HEK293 (cell line): ENCODE results near the gene RPS17.

Source experiments
- CTCF ChIA-PET: fragments of 350-600 bp; formaldehyde crosslinking; extraction: SDS; loops from one replicate; lab custom pipeline; 2021; ENCODE audit warnings: antibody characterized with exemption; lab: Yijun Ruan, JAX
- POLR2A ChIA-PET: fragments of 300-600 bp; formaldehyde crosslinking; extraction: SDS; loops from one replicate; lab custom pipeline; 2020; ENCODE audit warnings: antibody characterized with exemption, inconsistent platforms; lab: Yijun Ruan, JAX
- H3K27ac ChIP-seq: fragments of 200-500 bp; sonication (Bioruptor generic); 2 replicates; pipeline ENCODE4 v1.5.1; 2014; ENCODE audit warnings: low read depth, low read length, control low read depth, inconsistent platforms; ENCODE audit errors: extremely low read depth
- H3K36me3 ChIP-seq, 2 experiments: fragments of 200-500 bp in 1 of 2; sonication (Bioruptor generic) in 1 of 2; 1 replicate in 1 of 2; 2 replicates in 1 of 2; pipeline ENCODE4 v1.5.1; 2014 to 2017; ENCODE audit warnings: inconsistent platforms in 2 of 2, low read length in 2 of 2; ENCODE audit not compliant: control insufficient read depth in 2 of 2, insufficient read depth in 1 of 2
- H3K4me1 ChIP-seq: fragments of 200-500 bp; sonication (Bioruptor generic); 2 replicates; pipeline ENCODE4 v1.5.1; 2014; ENCODE audit warnings: mild to moderate bottlenecking, low read length, inconsistent platforms; ENCODE audit not compliant: control insufficient read depth, insufficient read depth
- H3K4me3 ChIP-seq: 2 replicates; pipeline ENCODE4 v1.5.1; 2011; ENCODE audit warnings: low read depth, mild to moderate bottlenecking, control low read depth, low read length, moderate library complexity
- H3K9me3 ChIP-seq: fragments of 200-500 bp; sonication (Bioruptor generic); 2 replicates; pipeline ENCODE4 v1.5.1; 2014; ENCODE audit warnings: low read depth, low read length, inconsistent platforms; ENCODE audit not compliant: control insufficient read depth, insufficient read depth
- CTCF ChIP-seq: fragments of 450-650 bp; formaldehyde crosslinking; IDR thresholded peaks from 2 replicates; pipeline ENCODE4 v1.5.1; 2016; ENCODE audit warnings: missing biosample characterization, missing genetic modification characterization
- EGR2 ChIP-seq: fragments of 450-650 bp; formaldehyde crosslinking; IDR thresholded peaks from 2 replicates; pipeline ENCODE4 v1.5.1; 2016; ENCODE audit warnings: low read depth, missing biosample characterization, missing genetic modification characterization
- KLF16 ChIP-seq: fragments of 450-650 bp; formaldehyde crosslinking; IDR thresholded peaks from 2 replicates; pipeline ENCODE4 v1.5.1; 2017; ENCODE audit warnings: missing biosample characterization, missing genetic modification characterization
- TRIM28 ChIP-seq: IDR thresholded peaks from 2 replicates; pipeline ENCODE4 v1.6.1; 2011; ENCODE audit warnings: low read length, control low read depth, borderline replicate concordance
- ZBTB49 ChIP-seq: fragments of 450-650 bp; formaldehyde crosslinking; IDR thresholded peaks from 2 replicates; pipeline ENCODE4 v1.5.1; 2016; ENCODE audit warnings: missing biosample characterization, missing genetic modification characterization, low read depth
- ZBTB8A ChIP-seq: fragments of 450-650 bp; formaldehyde crosslinking; IDR thresholded peaks from 2 replicates; pipeline ENCODE4 v1.5.1; 2016; ENCODE audit warnings: missing biosample characterization, missing genetic modification characterization
- ZNF157 ChIP-seq: fragments of 450-650 bp; formaldehyde crosslinking; IDR thresholded peaks from 2 replicates; pipeline ENCODE4 v1.5.1; 2016; ENCODE audit warnings: missing biosample characterization, missing genetic modification characterization
- ZNF37A ChIP-seq: fragments of 450-650 bp; IDR thresholded peaks from 2 replicates; pipeline ENCODE4 v1.5.1; 2018; ENCODE audit warnings: missing biosample characterization, missing genetic modification characterization
- ZNF391 ChIP-seq: fragments of 450-650 bp; formaldehyde crosslinking; IDR thresholded peaks from 2 replicates; pipeline ENCODE4 v1.5.1; 2016; ENCODE audit warnings: low read depth, missing biosample characterization, missing genetic modification characterization, borderline replicate concordance
- ZNF529 ChIP-seq: fragments of 450-650 bp; formaldehyde crosslinking; IDR thresholded peaks from 2 replicates; pipeline ENCODE4 v1.5.1; 2017; ENCODE audit warnings: missing genetic modification characterization, missing biosample characterization; ENCODE audit not compliant: insufficient replicate concordance
- ZNF600 ChIP-seq: fragments of 450-650 bp; formaldehyde crosslinking; IDR thresholded peaks from 2 replicates; pipeline ENCODE4 v1.5.1; 2016; ENCODE audit warnings: missing biosample characterization, missing genetic modification characterization
- ZNF704 ChIP-seq: fragments of 450-650 bp; formaldehyde crosslinking; IDR thresholded peaks from 2 replicates; pipeline ENCODE4 v1.5.1; 2016; ENCODE audit warnings: missing biosample characterization, missing genetic modification characterization
- ZSCAN18 ChIP-seq: fragments of 450-650 bp; formaldehyde crosslinking; IDR thresholded peaks from 2 replicates; pipeline ENCODE4 v1.5.1; 2016; ENCODE audit warnings: missing biosample characterization, missing genetic modification characterization
- ZXDB ChIP-seq: fragments of 450-650 bp; formaldehyde crosslinking; IDR thresholded peaks from 2 replicates; pipeline ENCODE4 v1.5.1; 2016; ENCODE audit warnings: missing biosample characterization, missing genetic modification characterization

Gene RPS17

GRCh38 chr15:82540984-82541431 lies 751 bp upstream of the RPS17 start (continued):
- TF ChIP-seq ZBTB49 (tag by site-specific recombination) = no peak
- no peak for TF ChIP-seq ZXDB (tag by site-specific recombination)
- TF ChIP-seq ZNF391 (tag by site-specific recombination) = no peak
- TF ChIP-seq ZNF600 (tag by site-specific recombination) = peak; percentile 48; the same call in 1 of the 2 replicates
- no peak for TF ChIP-seq ZNF37A (tag by site-specific recombination)
- TF ChIP-seq ZSCAN18 (tag by site-specific recombination) = no peak
- TF ChIP-seq ZNF157 (tag by site-specific recombination) = no peak

GRCh38 chr15:82539691-82540054 lies 584 bp downstream of the RPS17 start:
- Histone ChIP-seq H3K4me1 (peaks cover 6% of the 10 kb centered on the region), H3K9me3 (no peaks in the 10 kb centered on the region), H3K4me3 (peak overlapping the region; percentile 78), H3K36me3 (peaks cover 32 to 48% of the 10 kb centered on the region in 2 experiments), H3K27ac (peak overlapping the region; percentile 98)
- CTCF ChIA-PET = interaction anchor here (0.6 to 3.9 kb wide), 14 partner anchors 9 to 1537 kb away, joined by 3 to 42 read pairs (median 4); no protein-coding TSS in a partner anchor
- TF ChIP-seq ZNF529 (tag by site-specific recombination) = no peak
- TF ChIP-seq EGR2 (tag by site-specific recombination) = no peak
- TF ChIP-seq TRIM28 = peak; percentile 2; the same call in 1 of the 2 replicates
- TF ChIP-seq, all 188 proteins: peak for 1
- POLR2A ChIA-PET = interaction anchor here (0.5 to 2.8 kb wide), 14 partner anchors 9 to 485 kb away, joined by 3 to 36 read pairs (median 6); partner anchors contain the start of genes CPEB1 and RAMAC

- POLR2A ChIA-PET = interaction anchor here (0.5 to 2.8 kb wide), 7 partner anchors 8 to 472 kb away, joined by 3 to 36 read pairs (median 6); partner anchors contain the start of gene RAMAC
- no peak for TF ChIP-seq ZBTB8A (tag by site-specific recombination)
- TF ChIP-seq CTCF = peak; percentile 15; the same call in 1 of the 2 replicates
- no peak for TF ChIP-seq ZNF704 (tag by site-specific recombination)
- peak; percentile 53; the same call in 1 of the 2 replicates for TF ChIP-seq KLF16
- no peaks in the 10 kb centered on the region for H3K9me3 ChIP-seq
- peaks cover 37 to 53% of the 10 kb centered on the region in 2 experiments for H3K36me3 ChIP-seq
- H3K27ac ChIP-seq = peak overlapping the region; percentile 98
- CTCF ChIA-PET = interaction anchor here (0.6 to 3.9 kb wide), 7 partner anchors 8 to 269 kb away, joined by 3 to 42 read pairs (median 4); no protein-coding TSS in a partner anchor
- peak overlapping the region; percentile 78 for H3K4me3 ChIP-seq
- H3K4me1 ChIP-seq = peaks cover 6% of the 10 kb centered on the region
Observed at GRCh38 chr15:82538961-82539690, 1.1 kb downstream of the RPS17 start.
